K562 (cell line): ENCODE results near the gene SOBP. TPM values are rescaled to one million over a fixed set of nuclear protein-coding genes. Genes with fewer than 3 reads are reported as not detected.

Experiments
- BRF1 ChIP-seq: IDR thresholded peaks from 3 replicates; pipeline ENCODE4 v1.6.1; 2011; ENCODE audit warnings: borderline replicate concordance, mild to moderate bottlenecking; ENCODE audit not compliant: insufficient read length; ENCODE audit errors: extremely low read depth
- CEBPB ChIP-seq: fragments of 450-650 bp; IDR thresholded peaks from 2 replicates; pipeline ENCODE4 v1.6.1; 2016; ENCODE audit warnings: missing genetic modification characterization, missing compliant biosample characterization
- CEBPG ChIP-seq, 3 experiments: fragments of 200-800 bp in 1 of 3; sonication (Bioruptor generic) in 1 of 3; sonication (generic) in 1 of 3; formaldehyde crosslinking in 1 of 3; IDR thresholded peaks in 2 of 3; conservative IDR thresholded peaks in 1 of 3; 2 replicates each; pipeline versions ENCODE4 v1.6.1 to v1.8.0; 2016 to 2022; ENCODE audit warnings: missing compliant biosample characterization in 2 of 3, missing genetic modification characterization in 2 of 3, mild to moderate bottlenecking in 1 of 3, missing genetic modification reagents in 1 of 3
- CTBP1 ChIP-seq: fragments of 450-650 bp; IDR thresholded peaks from 2 replicates; pipeline ENCODE4 v1.6.1; 2016; ENCODE audit warnings: borderline replicate concordance
- GTF2B ChIP-seq: IDR thresholded peaks from 2 replicates; pipeline ENCODE4 v1.6.1; 2011; ENCODE audit not compliant: insufficient read length; ENCODE audit errors: extremely low read depth
- HMG20A ChIP-seq: fragments of 450-650 bp; formaldehyde crosslinking; conservative IDR thresholded peaks from 2 replicates; pipeline ENCODE4 v1.4.0; 2020; ENCODE audit warnings: mild to moderate bottlenecking, mixed read lengths
- JUND ChIP-seq, 2 experiments: IDR thresholded peaks; 2 replicates in 1 of 2; 3 replicates in 1 of 2; pipeline ENCODE4 v1.6.1; 2011; ENCODE audit warnings: borderline replicate concordance in 2 of 2, low read depth in 2 of 2, low read length in 2 of 2, improper control_type of control experiment in 1 of 2, missing biosample characterization in 1 of 2, missing genetic modification characterization in 1 of 2, missing genetic modification reagents in 1 of 2
- RUNX1 ChIP-seq: sonication (generic); IDR thresholded peaks from 2 replicates; pipeline ENCODE4 v1.6.1; 2016; ENCODE audit warnings: antibody characterized with exemption, low read depth
- SMAD4 ChIP-seq: fragments of 250-450 bp; sonication (Bioruptor Pico); conservative IDR thresholded peaks from 2 replicates; pipeline ENCODE4 v1.8.0; 2021; ENCODE audit warnings: inconsistent platforms, mild to moderate bottlenecking, moderate library complexity
- SRSF7 ChIP-seq: fragments of 200-400 bp; formaldehyde crosslinking; optimal IDR thresholded peaks from 2 replicates; pipeline ENCODE3; 2017; ENCODE audit warnings: mild to moderate bottlenecking, low read depth, low read length
- TAF9B ChIP-seq: fragments of 450-650 bp; IDR thresholded peaks from 2 replicates; pipeline ENCODE4 v1.6.1; 2018; ENCODE audit warnings: mild to moderate bottlenecking; ENCODE audit not compliant: partially characterized antibody
- TRIM24 ChIP-seq, 2 experiments: fragments of 450-650 bp; IDR thresholded peaks; 2 replicates each; pipeline ENCODE4 v1.6.1; 2016
- TRIM25 ChIP-seq: fragments of 450-650 bp; IDR thresholded peaks from 2 replicates; pipeline ENCODE4 v1.7.0; 2016; ENCODE audit warnings: borderline replicate concordance
- ZNF318 ChIP-seq, 2 experiments: fragments of 450-650 bp; IDR thresholded peaks; 2 replicates each; pipeline ENCODE4 v1.6.1; 2016; ENCODE audit warnings: mild to moderate bottlenecking in 2 of 2, borderline replicate concordance in 1 of 2, low read depth in 1 of 2, moderate library complexity in 1 of 2
- ZSCAN32 ChIP-seq: fragments of 450-650 bp; formaldehyde crosslinking; IDR thresholded peaks from 2 replicates; pipeline ENCODE4 v1.4.0; 2020; ENCODE audit warnings: mild to moderate bottlenecking, moderate library complexity
- polyA plus RNA-seq, 8 experiments: library from polyadenylated mRNA; depleted of rRNA in 4 of 8; stranded (reverse) in 5 of 8; unstranded in 3 of 8; fragments of >200 nt; fragmentation: Nextera tagmentation in 2 of 8; fragmentation: Illumina TruSeq in 1 of 8; extraction: Ambion mirVana in 2 of 8; extraction: Trizol in 1 of 8; gene quantifications; 2 replicates each; pipeline versions ENCODE4 v1.2.1 to v1.2.3, GENCODE V29; 2011 to 2014; ENCODE audit warnings: inconsistent platforms in 1 of 8, missing spikeins in 1 of 8
- total RNA-seq, 7 experiments: library from RNA; depleted of rRNA in 6 of 7; stranded (reverse); fragments of >200 nt in 6 of 7; fragmentation: Illumina TruSeq in 2 of 7; extraction: Trizol in 2 of 7; gene quantifications; 2 replicates each; pipeline versions ENCODE4 v1.2.1 to v1.2.3, GENCODE V29; 2011 to 2021; ENCODE audit warnings: low replicate concordance in 1 of 7

The SOBP gene
- total and polyA plus RNA-seq, 9 of the 15 experiments (the other 6 are each of a cell fraction or from before 2014, with no cell fraction given) = 0.16 TPM; not detected in 8

- TF ChIP-seq ZNF318 (IDR thresholded peaks at IDR 0.05; ENCODE audit: borderline replicate concordance in 1 of 2, low read depth in 1 of 2) (0 out of 4 replicates have a peak, but pooled peaks of 1 of the 2 experiments have one; percentile 27), TRIM24 (IDR thresholded peaks at IDR 0.05) (peak; percentile 23 to 42; a peak in 2 of 4 replicates), TRIM25 (no peak), ZSCAN32 (CRISPR knock-in tag) (peak; percentile 95), RUNX1 (no peak), CEBPB (peak; percentile 60), GTF2B (no peak), CTBP1 (peak; percentile 68; the same call in 1 of the 2 replicates), BRF1 (no peak), JUND (IDR thresholded peaks at IDR 0.05; ENCODE audit: borderline replicate concordance, low read depth, low read length) (peak; percentile 72), JUND (tag; IDR thresholded peaks at IDR 0.05; ENCODE audit: borderline replicate concordance, low read depth, low read length) (no peak; the same call in 2 of the 3 replicates), SRSF7 (no peak), TAF9B (no peak), SMAD4 (CRISPR knock-in tag) (no peak), HMG20A (CRISPR knock-in tag) (no peak), CEBPG (CRISPR knock-in tag; IDR thresholded peaks at IDR 0.05) (peak; percentile 88), CEBPG (tag; conservative IDR thresholded peaks at IDR 0.05 in 1 of 2, IDR thresholded peaks at IDR 0.05 in 1 of 2) (peak; percentile 91 to 95)
Observed at GRCh38 chr6:107539409-107539808, 49.5 kb downstream of the SOBP start (continued).
